Measurements from ENCODE around the gene ENTHD1. TPM values are rescaled to one million over a fixed set of nuclear protein-coding genes. Genes with fewer than 3 reads are reported as not detected.
A peak's percentile ranks its signal among the peaks of the same experiment; 100 is the strongest.

The ENTHD1 gene
- total and polyA plus RNA-seq, 9 of the 15 experiments (the other 6 are each of a cell fraction or from before 2014, with no cell fraction given), result 0.13 to 0.98 (median 0.35) TPM

- intact Hi-C loops (cut with micrococcal nuclease), result loop anchor here (10.0 kb wide), 1 partner anchor 68 kb away; no protein-coding TSS in a partner anchor
- peak; percentile 65 for FAIRE-seq
- Histone ChIP-seq H3K4me1 (replicated peaks in 1 of 2; ENCODE audit: control insufficient read depth in 2 of 2, insufficient read depth in 2 of 2, low read length in 2 of 2) (peaks cover 2 to 6% of the 10 kb centered on the region in 2 experiments; a peak in 4 of 5 replicates), H3K9me1 (ENCODE audit: control insufficient read depth, insufficient read depth, low read length) (no peaks in the 10 kb centered on the region), H3K9me3 (replicated peaks; ENCODE audit: control insufficient read depth, insufficient read depth, low read depth, low read length) (no peaks in the 10 kb centered on the region), H3K36me3 (ENCODE audit: control insufficient read depth, insufficient read depth, low read length) (no peaks in the 10 kb centered on the region), H3K9ac (ENCODE audit: insufficient read depth in 1 of 2, low read depth in 2 of 2, low read length in 2 of 2) (no peak overlapping the region), H3K79me2 (ENCODE audit: control insufficient read depth, insufficient read depth, low read length) (no peaks in the 10 kb centered on the region), H3K4me3 (no peak overlapping the region), H3K27ac (ENCODE audit: extremely low read depth, low read depth, low read length) (peak overlapping the region; percentile 48; the same call in 1 of the 3 replicates), H4K20me1 (replicated peaks; ENCODE audit: control insufficient read depth, insufficient read depth, low read length) (no peaks in the 10 kb centered on the region), H3K27me3 (ENCODE audit: control insufficient read depth in 2 of 2, insufficient read depth in 2 of 2, low read length in 2 of 2) (no peaks in the 10 kb centered on the region), H3K4me2 (ENCODE audit: insufficient read depth, low read length) (no peak overlapping the region), H2AFZ (ENCODE audit: low read depth, low read length) (peak overlapping the region; percentile 41)
- peak in 1 of 4 experiments; percentile 80 for DNase-seq (ENCODE audit: extremely low read depth in 1 of 4, low spot score in 3 of 4)
- POLR2A ChIA-PET, result interaction anchor here (1.1 to 1.4 kb wide), 2 partner anchors 10 to 24 kb away, joined by 3 read pairs; no protein-coding TSS in a partner anchor
- no TSS peak for BruUV-seq (replicated peaks)
- CTCF ChIA-PET (ENCODE audit: low intra/inter-chr PET ratio), result no interaction called here
- in situ Hi-C loops (cut with MboI), result no loop called here
- 0% methylated on average over 4 of the region's 4 CpGs for WGBS (ENCODE audit: insufficient coverage, low coverage, missing lambda C conversion rate)
- peak; percentile 89 for ATAC-seq
- TF ChIP-seq EHMT2 (IDR thresholded peaks at IDR 0.05) (peak; percentile 59), ID3 (CRISPR knock-in tag; IDR thresholded peaks at IDR 0.05) (no peak), ID3 (tag; IDR thresholded peaks at IDR 0.05) (no peak), RUNX1 (IDR thresholded peaks at IDR 0.05; ENCODE audit: low read depth) (no peak), CC2D1A (IDR thresholded peaks at IDR 0.05) (peak; percentile 39; the same call in 1 of the 2 replicates), ARNT (IDR thresholded peaks at IDR 0.05) (peak in 1 of 2 experiments; percentile 18; a peak in 1 of 4 replicates), CGGBP1 (CRISPR knock-in tag; IDR thresholded peaks at IDR 0.05) (no peak), ZNF592 (IDR thresholded peaks at IDR 0.05) (peak; percentile 49), ZNF398 (CRISPR knock-in tag; IDR thresholded peaks at IDR 0.05) (no peak), NONO (IDR thresholded peaks at IDR 0.05; ENCODE audit: low read depth in 2 of 2, low read length in 1 of 2) (no peak), EP300 (IDR thresholded peaks at IDR 0.05; ENCODE audit: low read length) (peak; percentile 18; the same call in 1 of the 2 replicates), HMBOX1 (IDR thresholded peaks at IDR 0.05) (peak; percentile 92), ZZZ3 (IDR thresholded peaks at IDR 0.05) (no peak)
Observed at GRCh38 chr22:39856588-39856987, 37.0 kb downstream of the ENTHD1 start.

Measured in K562 (cell line).